ENCODE measurements around the gene PDCD10. TPM values are rescaled to one million over a fixed set of nuclear protein-coding genes. Genes with fewer than 3 reads are reported as not detected.

The PDCD10 gene
- total RNA-seq: 10 to 100 TPM; 78.7 to 88.7 TPM

- H3K27ac Mint-ChIP-seq: no peak within 1 kb of the TSS
- H3K27me3 Mint-ChIP-seq: no peaks in the 10 kb centered on the region
- H3K36me3 Mint-ChIP-seq: peaks cover 9% of the 10 kb centered on the region
- no peaks in the 10 kb centered on the region for H3K9me3 Mint-ChIP-seq
- DNase-seq: peak; percentile 95
- no peak within 1 kb of the TSS for H3K4me3 Mint-ChIP-seq
- H3K4me1 Mint-ChIP-seq: peaks cover 34% of the 10 kb centered on the region
These were observed at the start of gene PDCD10 for GRCh38 chr3:167734498-167735232. PDCD10 (minus strand) TSS chr3:167734892; CDS start chr3:167720157, 14,735 bp downstream.

- H3K27me3 Mint-ChIP-seq: no peaks in the 10 kb centered on the region
- H3K27ac Mint-ChIP-seq: no peak overlapping the region
- H3K36me3 Mint-ChIP-seq: no peaks in the 10 kb centered on the region
- no peak for DNase-seq
- H3K9me3 Mint-ChIP-seq: no peaks in the 10 kb centered on the region
- H3K4me3 Mint-ChIP-seq: no peak overlapping the region
- H3K4me1 Mint-ChIP-seq: no peaks in the 10 kb centered on the region
These were observed 49.1 kb upstream of the PDCD10 start for GRCh38 chr3:167783781-167784180.

- peaks cover 13% of the 10 kb centered on the region for H3K9me3 Mint-ChIP-seq
- H3K27ac Mint-ChIP-seq: no peak overlapping the region
- H3K4me1 Mint-ChIP-seq: no peaks in the 10 kb centered on the region
- DNase-seq: no peak
- H3K4me3 Mint-ChIP-seq: no peak overlapping the region
- H3K27me3 Mint-ChIP-seq: no peaks in the 10 kb centered on the region
- H3K36me3 Mint-ChIP-seq: peaks cover 1% of the 10 kb centered on the region
These were observed 45.7 kb upstream of the PDCD10 start for GRCh38 chr3:167780214-167780883.

GRCh38 chr3:167777356-167777755 lies 42.7 kb upstream of the PDCD10 start:
- Mint-ChIP-seq H3K27ac (no peak overlapping the region), H3K9me3 (peaks cover 13% of the 10 kb centered on the region), H3K4me3 (no peak overlapping the region), H3K36me3 (peaks cover 1% of the 10 kb centered on the region), H3K27me3 (no peaks in the 10 kb centered on the region), H3K4me1 (peaks cover 10% of the 10 kb centered on the region)
- no peak for DNase-seq

GRCh38 chr3:167776066-167776685 lies 41.5 kb upstream of the PDCD10 start:
- peaks cover 1% of the 10 kb centered on the region for H3K36me3 Mint-ChIP-seq
- no peak for DNase-seq
- H3K27me3 Mint-ChIP-seq: no peaks in the 10 kb centered on the region
- H3K9me3 Mint-ChIP-seq: peaks cover 13% of the 10 kb centered on the region
- peaks cover 10% of the 10 kb centered on the region for H3K4me1 Mint-ChIP-seq
- H3K4me3 Mint-ChIP-seq: no peak overlapping the region
- no peak overlapping the region for H3K27ac Mint-ChIP-seq

GRCh38 chr3:167773584-167773983 lies 38.9 kb upstream of the PDCD10 start:
- no peaks in the 10 kb centered on the region for H3K27me3 Mint-ChIP-seq
- DNase-seq: no peak
- H3K36me3 Mint-ChIP-seq: peaks cover 1% of the 10 kb centered on the region
- no peak overlapping the region for H3K4me3 Mint-ChIP-seq
- no peak overlapping the region for H3K27ac Mint-ChIP-seq
- H3K9me3 Mint-ChIP-seq: peaks cover 12% of the 10 kb centered on the region
- H3K4me1 Mint-ChIP-seq: peaks cover 10% of the 10 kb centered on the region

- H3K4me1 Mint-ChIP-seq: peaks cover 10% of the 10 kb centered on the region
- no peak overlapping the region for H3K4me3 Mint-ChIP-seq
- H3K27me3 Mint-ChIP-seq: no peaks in the 10 kb centered on the region
- no peak for DNase-seq
- no peak overlapping the region for H3K27ac Mint-ChIP-seq
- H3K9me3 Mint-ChIP-seq: peaks cover 7% of the 10 kb centered on the region
- no peaks in the 10 kb centered on the region for H3K36me3 Mint-ChIP-seq
These were observed 38.3 kb upstream of the PDCD10 start for GRCh38 chr3:167772992-167773391.

GRCh38 chr3:167762296-167762695 lies 27.6 kb upstream of the PDCD10 start:
- Mint-ChIP-seq H3K9me3 (peaks cover 9% of the 10 kb centered on the region), H3K36me3 (peaks cover 4% of the 10 kb centered on the region), H3K27me3 (peaks cover 3% of the 10 kb centered on the region), H3K4me3 (no peak overlapping the region), H3K4me1 (no peaks in the 10 kb centered on the region), H3K27ac (no peak overlapping the region)
- DNase-seq: no peak

- no peak overlapping the region for H3K4me3 Mint-ChIP-seq
- H3K36me3 Mint-ChIP-seq: peaks cover 4% of the 10 kb centered on the region
- no peaks in the 10 kb centered on the region for H3K4me1 Mint-ChIP-seq
- no peak for DNase-seq
- H3K9me3 Mint-ChIP-seq: peaks cover 9% of the 10 kb centered on the region
- H3K27me3 Mint-ChIP-seq: peaks cover 3% of the 10 kb centered on the region
- no peak overlapping the region for H3K27ac Mint-ChIP-seq
These were observed 26.6 kb upstream of the PDCD10 start for GRCh38 chr3:167761302-167761701.

- Mint-ChIP-seq H3K27me3 (no peaks in the 10 kb centered on the region), H3K4me1 (peaks cover 8% of the 10 kb centered on the region), H3K27ac (no peak overlapping the region), H3K4me3 (no peak overlapping the region), H3K9me3 (no peaks in the 10 kb centered on the region), H3K36me3 (no peaks in the 10 kb centered on the region)
- no peak for DNase-seq
These were observed 19.4 kb upstream of the PDCD10 start for GRCh38 chr3:167754049-167754448.

GRCh38 chr3:167750272-167750971 lies 15.7 kb upstream of the PDCD10 start:
- no peak overlapping the region for H3K27ac Mint-ChIP-seq
- no peaks in the 10 kb centered on the region for H3K9me3 Mint-ChIP-seq
- H3K4me3 Mint-ChIP-seq: no peak overlapping the region
- no peaks in the 10 kb centered on the region for H3K27me3 Mint-ChIP-seq
- peaks cover 15% of the 10 kb centered on the region for H3K4me1 Mint-ChIP-seq
- H3K36me3 Mint-ChIP-seq: no peaks in the 10 kb centered on the region
- DNase-seq: no peak

GRCh38 chr3:167749728-167750127 lies 15.0 kb upstream of the PDCD10 start:
- Mint-ChIP-seq H3K27me3 (no peaks in the 10 kb centered on the region), H3K27ac (peak overlapping the region; percentile 39), H3K4me3 (no peak overlapping the region), H3K36me3 (no peaks in the 10 kb centered on the region), H3K4me1 (peaks cover 15% of the 10 kb centered on the region), H3K9me3 (no peaks in the 10 kb centered on the region)
- DNase-seq: no peak

- DNase-seq: no peak
- Mint-ChIP-seq H3K9me3 (no peaks in the 10 kb centered on the region), H3K36me3 (no peaks in the 10 kb centered on the region), H3K27ac (no peak overlapping the region), H3K4me1 (peaks cover 15% of the 10 kb centered on the region), H3K4me3 (no peak overlapping the region), H3K27me3 (no peaks in the 10 kb centered on the region)
These were observed 14.5 kb upstream of the PDCD10 start for GRCh38 chr3:167749209-167749608.

- H3K9me3 Mint-ChIP-seq: no peaks in the 10 kb centered on the region
- H3K4me3 Mint-ChIP-seq: no peak overlapping the region
- no peak overlapping the region for H3K27ac Mint-ChIP-seq
- no peaks in the 10 kb centered on the region for H3K36me3 Mint-ChIP-seq
- DNase-seq: no peak
- H3K4me1 Mint-ChIP-seq: peaks cover 29% of the 10 kb centered on the region
- no peaks in the 10 kb centered on the region for H3K27me3 Mint-ChIP-seq
These were observed 9.1 kb upstream of the PDCD10 start for GRCh38 chr3:167743799-167744198.

- no peaks in the 10 kb centered on the region for H3K27me3 Mint-ChIP-seq
- peaks cover 34% of the 10 kb centered on the region for H3K4me1 Mint-ChIP-seq
- no peak overlapping the region for H3K27ac Mint-ChIP-seq
- no peak overlapping the region for H3K4me3 Mint-ChIP-seq
- no peaks in the 10 kb centered on the region for H3K9me3 Mint-ChIP-seq
- H3K36me3 Mint-ChIP-seq: no peaks in the 10 kb centered on the region
- no peak for DNase-seq
These were observed 7.6 kb upstream of the PDCD10 start for GRCh38 chr3:167742338-167742737.

Data from activated naive CD8-positive, alpha-beta T cell treated with anti-CD3 and anti-CD28 coated beads for 36 hours (primary cell).